Measurements from ENCODE around the gene CNTNAP2.

Gene CNTNAP2

DNA sequence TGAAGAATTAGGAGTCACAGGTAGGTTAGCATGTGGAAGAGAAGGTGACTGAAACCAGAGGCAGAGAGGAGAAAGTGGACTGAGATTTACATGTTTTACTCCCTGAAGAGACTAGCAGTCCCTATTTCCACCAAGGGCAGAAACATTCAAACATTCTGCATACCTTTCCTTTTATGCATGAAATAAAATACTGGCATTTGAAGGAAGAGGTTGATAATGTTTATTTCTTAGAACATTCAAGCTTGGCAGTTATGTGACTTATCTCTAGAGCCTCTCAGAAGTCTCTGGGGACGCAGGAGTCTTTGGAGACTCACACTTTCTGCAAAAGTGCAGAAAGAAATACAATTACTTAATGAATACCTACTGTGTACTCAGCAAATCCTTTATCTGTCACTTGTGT, 1966.8 kb downstream of the CNTNAP2 start:
- no peak for DNase-seq
- TF ChIP-seq, protein P1, sequence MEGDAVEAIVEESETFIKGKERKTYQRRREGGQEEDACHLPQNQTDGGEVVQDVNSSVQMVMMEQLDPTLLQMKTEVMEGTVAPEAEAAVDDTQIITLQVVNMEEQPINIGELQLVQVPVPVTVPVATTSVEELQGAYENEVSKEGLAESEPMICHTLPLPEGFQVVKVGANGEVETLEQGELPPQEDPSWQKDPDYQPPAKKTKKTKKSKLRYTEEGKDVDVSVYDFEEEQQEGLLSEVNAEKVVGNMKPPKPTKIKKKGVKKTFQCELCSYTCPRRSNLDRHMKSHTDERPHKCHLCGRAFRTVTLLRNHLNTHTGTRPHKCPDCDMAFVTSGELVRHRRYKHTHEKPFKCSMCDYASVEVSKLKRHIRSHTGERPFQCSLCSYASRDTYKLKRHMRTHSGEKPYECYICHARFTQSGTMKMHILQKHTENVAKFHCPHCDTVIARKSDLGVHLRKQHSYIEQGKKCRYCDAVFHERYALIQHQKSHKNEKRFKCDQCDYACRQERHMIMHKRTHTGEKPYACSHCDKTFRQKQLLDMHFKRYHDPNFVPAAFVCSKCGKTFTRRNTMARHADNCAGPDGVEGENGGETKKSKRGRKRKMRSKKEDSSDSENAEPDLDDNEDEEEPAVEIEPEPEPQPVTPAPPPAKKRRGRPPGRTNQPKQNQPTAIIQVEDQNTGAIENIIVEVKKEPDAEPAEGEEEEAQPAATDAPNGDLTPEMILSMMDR (IDR thresholded peaks at IDR 0.05; ENCODE audit: low read depth, low read length): no peak

GRCh38 chr7:148084138-148084537, 1967.5 kb downstream of the CNTNAP2 start:
- 0 out of 2 replicates have a peak, but pooled peaks cover 2% of the 10 kb centered on the region for H3K4me1 ChIP-seq
- no peaks in the 10 kb centered on the region for H3K36me3 ChIP-seq
- no peaks in the 10 kb centered on the region for H3K27me3 ChIP-seq
- no peak overlapping the region for H3K4me3 ChIP-seq (ENCODE audit: low read depth, low read length)
- TF ChIP-seq, protein P1 (IDR thresholded peaks at IDR 0.05; ENCODE audit: low read depth, low read length): peak; percentile 84
- no peaks in the 10 kb centered on the region for H3K9me3 ChIP-seq
- DNase-seq: peak; percentile 74

More for the DNA sequence above, 1966.8 kb downstream of the CNTNAP2 start:
- no peak overlapping the region for H3K4me3 ChIP-seq (ENCODE audit: low read depth, low read length)
- H3K9me3 ChIP-seq: no peaks in the 10 kb centered on the region
- H3K27me3 ChIP-seq: no peaks in the 10 kb centered on the region
- 0 out of 2 replicates have a peak, but pooled peaks cover 2% of the 10 kb centered on the region for H3K4me1 ChIP-seq
- no peaks in the 10 kb centered on the region for H3K36me3 ChIP-seq

DNA sequence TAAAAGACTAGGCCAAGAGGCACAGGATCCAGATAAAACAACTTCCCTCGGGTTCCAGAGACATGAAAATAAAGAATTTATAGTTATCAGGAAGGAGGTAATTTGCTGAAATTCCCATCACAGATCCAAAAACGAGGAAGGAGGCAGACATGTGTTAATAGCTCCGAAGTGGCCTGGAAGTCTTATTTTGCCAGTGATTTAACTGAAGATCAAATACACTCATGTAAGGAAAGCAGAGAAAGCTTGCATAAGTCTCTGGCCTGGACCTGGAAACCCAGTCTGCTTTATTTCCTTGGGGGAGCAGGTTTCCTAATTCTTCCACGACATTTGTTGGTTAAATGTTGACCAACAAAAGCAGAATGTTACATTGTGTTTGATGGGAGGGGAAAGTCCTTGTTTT, 1975.3 kb downstream of the CNTNAP2 start:
- DNase-seq: no peak
- Histone ChIP-seq H3K27me3 (no peaks in the 10 kb centered on the region), H3K4me3 (ENCODE audit: low read depth, low read length) (no peak overlapping the region), H3K4me1 (no peaks in the 10 kb centered on the region), H3K36me3 (no peaks in the 10 kb centered on the region), H3K9me3 (no peaks in the 10 kb centered on the region)
- TF ChIP-seq, protein P1 (IDR thresholded peaks at IDR 0.05; ENCODE audit: low read depth, low read length): no peak

GRCh38 chr7:148093375-148094166, 1977.0 kb downstream of the CNTNAP2 start:
- Histone ChIP-seq H3K36me3 (no peaks in the 10 kb centered on the region), H3K9me3 (no peaks in the 10 kb centered on the region; the same call in 1 of the 2 replicates), H3K4me1 (no peaks in the 10 kb centered on the region), H3K27me3 (no peaks in the 10 kb centered on the region), H3K4me3 (ENCODE audit: low read depth, low read length) (no peak overlapping the region)
- TF ChIP-seq, protein P1 (IDR thresholded peaks at IDR 0.05; ENCODE audit: low read depth, low read length): no peak
- DNase-seq: no peak

DNA sequence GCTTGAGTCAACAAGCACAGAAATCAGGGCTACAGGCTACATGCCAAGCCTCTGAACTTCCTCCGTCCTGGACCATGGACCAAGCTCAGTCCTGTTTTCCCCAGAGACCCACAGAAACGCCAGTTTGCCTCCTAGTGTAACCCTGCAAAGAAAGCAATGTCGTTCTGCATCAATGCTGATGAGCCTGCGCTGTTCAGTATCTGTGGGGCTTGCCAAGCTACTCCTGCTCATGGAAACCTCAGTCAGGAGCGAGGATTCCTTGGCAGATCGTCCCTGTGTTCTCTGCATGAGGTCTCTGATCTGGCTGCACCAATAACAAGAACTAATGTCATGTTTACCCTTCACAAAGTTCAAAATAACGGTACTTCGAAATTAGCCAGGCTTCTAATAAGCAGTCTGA, 1978.5 kb downstream of the CNTNAP2 start:
- Histone ChIP-seq H3K9me3 (no peaks in the 10 kb centered on the region; the same call in 1 of the 2 replicates), H3K36me3 (no peaks in the 10 kb centered on the region), H3K4me3 (ENCODE audit: low read depth, low read length) (no peak overlapping the region), H3K4me1 (no peaks in the 10 kb centered on the region), H3K27me3 (no peaks in the 10 kb centered on the region)
- TF ChIP-seq, protein P1 (IDR thresholded peaks at IDR 0.05; ENCODE audit: low read depth, low read length): no peak
- DNase-seq: peak; percentile 19

- Histone ChIP-seq H3K27me3 (no peaks in the 10 kb centered on the region), H3K36me3 (no peaks in the 10 kb centered on the region), H3K4me3 (ENCODE audit: low read depth, low read length) (no peak overlapping the region), H3K4me1 (no peaks in the 10 kb centered on the region), H3K9me3 (no peaks in the 10 kb centered on the region)
- TF ChIP-seq, protein P1 (IDR thresholded peaks at IDR 0.05; ENCODE audit: low read depth, low read length): no peak
- DNase-seq: no peak
Observed at GRCh38 chr7:148104136-148104716, 1987.6 kb downstream of the CNTNAP2 start.
